ENCODE data around the gene COX6B2.

Gene COX6B2

DNA sequence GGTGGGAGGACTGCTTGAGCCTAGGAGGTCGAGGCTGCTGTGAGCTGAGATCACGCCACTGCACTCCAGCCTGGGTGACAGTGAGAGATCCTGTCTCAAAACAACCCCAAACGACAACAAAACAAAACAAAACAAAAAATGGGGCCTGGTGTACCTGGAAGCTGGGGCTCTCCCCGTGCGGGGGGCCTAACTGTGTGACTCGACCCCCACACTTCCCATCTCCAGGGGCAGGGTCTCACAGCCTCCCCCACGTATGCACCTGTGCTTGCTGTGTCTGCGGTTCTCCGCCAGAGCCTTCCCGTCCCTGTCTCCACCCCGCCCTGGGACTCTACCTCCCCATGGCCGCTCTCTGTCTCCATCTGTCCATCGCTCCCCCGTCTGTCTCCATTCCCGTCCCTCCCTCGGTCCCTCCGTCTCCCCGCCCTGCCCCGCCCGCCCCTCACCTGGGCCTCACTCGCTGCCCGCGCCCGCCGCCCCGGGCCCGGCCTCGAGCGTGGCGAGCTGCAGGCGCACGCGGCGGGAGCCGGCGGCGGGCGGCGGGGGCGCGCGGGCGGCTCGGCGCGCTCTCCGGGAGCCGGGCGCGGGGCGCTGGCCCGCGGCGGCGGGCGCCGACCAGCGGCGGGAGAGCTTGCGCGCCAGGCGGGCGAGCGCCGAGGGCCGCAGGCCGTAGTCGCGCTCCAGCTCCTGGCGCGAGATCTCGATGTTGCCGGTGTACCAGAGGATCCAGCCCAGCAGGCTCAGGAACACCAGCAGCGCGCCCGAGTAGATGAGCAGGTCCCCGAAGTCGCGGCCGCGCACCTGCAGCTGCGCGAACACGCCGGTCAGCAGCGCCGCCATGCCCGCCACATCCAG lies 29.0 kb upstream of the COX6B2 start:
- peak; percentile 65 for DNase-seq

GRCh38 chr19:55382522-55383054 lies 28.1 kb upstream of the COX6B2 start:
- no peak for DNase-seq

GRCh38 chr19:55382013-55382412 lies 27.5 kb upstream of the COX6B2 start:
- DNase-seq, result no peak

- no peak for DNase-seq
Measured at GRCh38 chr19:55379174-55379573, 24.7 kb upstream of the COX6B2 start.

DNA sequence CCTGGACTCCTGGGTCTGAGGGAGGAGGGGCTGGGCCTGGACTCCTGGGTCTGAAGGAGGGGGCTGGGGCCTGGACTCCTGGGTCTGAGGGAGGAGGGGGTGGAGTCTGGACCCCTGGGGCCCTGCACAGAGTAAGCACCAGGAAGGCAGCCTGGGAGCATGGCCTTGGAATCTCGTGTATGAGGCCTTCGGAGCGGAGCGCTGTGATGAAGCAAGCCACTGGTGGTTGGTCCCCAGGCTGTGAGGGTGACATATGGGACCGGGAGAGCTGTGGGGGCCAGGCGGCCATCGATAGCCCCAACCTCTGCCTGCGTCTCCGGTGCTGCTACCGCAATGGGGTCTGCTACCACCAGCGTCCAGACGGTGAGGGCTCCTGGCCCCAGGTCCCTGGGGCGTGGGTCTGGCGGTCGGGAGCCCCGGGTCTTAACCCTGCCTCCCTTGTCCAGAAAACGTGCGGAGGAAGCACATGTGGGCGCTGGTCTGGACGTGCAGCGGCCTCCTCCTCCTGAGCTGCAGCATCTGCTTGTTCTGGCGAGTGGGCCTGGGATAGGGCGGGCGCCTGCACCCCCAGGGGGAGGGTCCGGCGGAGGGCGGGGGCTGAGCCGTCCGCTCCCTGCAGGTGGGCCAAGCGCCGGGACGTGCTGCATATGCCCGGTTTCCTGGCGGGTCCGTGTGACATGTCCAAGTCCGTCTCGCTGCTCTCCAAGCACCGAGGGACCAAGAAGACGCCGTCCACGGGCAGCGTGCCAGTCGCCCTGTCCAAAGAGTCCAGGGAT lies 23.0 kb upstream of the COX6B2 start:
- DNase-seq, result no peak

GRCh38 chr19:55376241-55376933 lies 21.9 kb upstream of the COX6B2 start, which contains the start of gene TMEM190:
TMEM190 (plus strand) TSS chr19:55376826; CDS start chr19:55376854, 28 bp downstream.
- DNase-seq, result no peak

DNA sequence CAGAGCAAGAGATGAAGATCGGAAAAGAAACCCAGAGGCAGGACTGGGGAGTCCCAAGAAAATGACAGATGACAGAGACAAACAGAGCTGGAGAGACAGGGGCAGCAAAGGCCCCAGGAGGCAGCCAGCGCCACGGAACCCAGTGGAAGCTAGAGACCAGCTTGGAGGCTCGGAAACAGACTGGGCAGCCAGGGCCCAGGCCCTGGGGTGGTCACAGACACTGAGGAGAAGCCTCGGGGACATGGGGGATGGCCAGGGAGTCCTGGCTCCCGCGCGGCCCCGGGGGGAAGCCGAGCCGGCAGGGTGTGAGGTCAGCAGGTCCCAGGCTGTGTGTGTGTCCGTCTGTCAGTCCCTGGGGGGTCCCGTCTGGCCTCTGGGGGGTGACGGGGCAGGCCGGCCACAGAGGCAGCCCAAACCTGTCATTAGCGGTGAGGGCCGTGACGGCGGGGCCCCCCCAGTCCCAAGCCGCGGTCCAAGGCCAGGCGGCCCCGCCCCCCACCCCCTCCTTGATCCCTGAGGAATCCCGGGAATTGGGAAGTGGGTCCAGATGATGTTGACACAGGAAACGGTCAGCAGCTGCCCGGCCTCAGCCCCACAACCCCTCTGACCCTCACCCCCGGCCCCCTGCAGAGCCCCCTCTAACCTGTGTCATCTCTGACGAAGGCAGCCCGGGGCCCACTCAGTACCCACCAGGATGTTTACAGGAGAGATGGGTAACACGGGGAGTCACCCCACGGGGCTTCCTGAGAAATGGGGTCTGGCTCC lies 19.7 kb upstream of the COX6B2 start:
- no peak for DNase-seq

DNA sequence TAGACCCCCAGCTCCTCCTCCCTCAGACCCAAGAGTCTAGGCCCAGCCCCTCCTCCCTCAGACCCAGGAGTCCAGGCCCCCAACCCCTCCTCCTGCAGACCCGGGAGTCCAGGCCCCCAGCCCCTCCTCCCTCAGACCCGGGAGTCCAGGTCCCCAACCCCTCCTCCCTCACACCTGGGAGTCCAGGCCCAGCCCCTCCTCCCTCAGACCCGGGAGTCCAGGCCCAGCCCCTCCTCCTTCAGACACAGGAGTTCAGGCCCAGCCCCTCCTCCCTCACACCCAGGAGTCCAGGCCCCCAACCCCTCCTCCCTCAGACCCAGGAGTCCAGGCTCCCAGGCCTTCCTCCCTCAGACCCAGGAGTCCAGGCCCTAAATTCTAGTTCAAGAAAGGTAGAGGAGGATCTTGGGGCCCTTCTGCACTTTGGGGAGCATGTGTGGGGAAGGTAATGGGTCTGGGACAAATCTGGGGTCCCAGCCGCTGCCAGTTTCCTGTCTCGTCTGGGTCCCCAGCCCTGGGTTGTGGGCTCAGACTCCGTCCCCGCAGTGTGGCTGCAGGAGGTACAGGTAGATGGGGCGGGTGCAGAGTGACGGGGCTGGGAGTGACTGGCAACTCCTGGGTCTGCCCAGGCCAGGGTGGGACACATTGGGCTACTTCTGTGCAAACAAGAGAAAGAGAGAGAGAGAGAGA lies 18.9 kb upstream of the COX6B2 start:
- DNase-seq, result no peak

DNA sequence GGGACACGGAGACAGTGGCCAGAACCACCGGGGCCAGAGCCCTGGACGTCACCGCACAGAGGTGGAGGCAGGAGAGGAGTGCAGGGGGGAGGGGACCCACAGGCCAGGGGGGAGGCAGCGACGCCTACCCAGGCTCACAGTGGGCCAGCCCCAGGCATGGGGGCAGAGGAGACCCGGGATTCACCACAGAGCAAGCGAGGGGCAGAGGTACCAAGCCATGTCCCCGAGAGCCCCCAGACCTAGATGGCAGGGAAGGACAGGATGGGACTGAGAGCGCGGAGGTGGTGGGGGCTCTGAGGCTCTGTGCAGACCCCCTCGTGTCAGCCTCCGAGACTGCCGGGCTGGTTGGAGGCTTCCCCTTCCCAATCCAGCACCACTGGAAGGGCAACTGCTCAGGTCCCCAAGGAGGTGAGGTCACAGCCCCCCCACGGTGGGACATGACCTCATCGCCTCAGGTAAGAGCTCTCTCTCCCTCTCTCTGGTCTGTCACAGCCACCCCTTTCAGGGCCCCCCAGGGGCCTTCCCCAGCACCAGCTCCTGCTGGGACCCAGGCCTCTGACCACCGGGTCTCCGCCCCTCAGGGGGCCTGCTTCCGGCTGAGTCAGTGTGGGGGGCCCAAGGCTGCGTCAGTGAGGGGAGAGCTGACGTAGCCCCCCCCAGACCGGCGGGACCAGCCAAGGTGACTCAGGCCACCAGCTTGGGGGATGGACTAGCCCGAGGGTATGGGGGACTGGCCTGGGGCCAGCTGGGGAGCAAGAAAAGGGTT lies 18.0 kb upstream of the COX6B2 start:
- no peak for DNase-seq

GRCh38 chr19:55370305-55370988 lies 15.9 kb upstream of the COX6B2 start, which contains the start of gene IL11:
IL11 (minus strand) TSS chr19:55370463; CDS start chr19:55370310, 153 bp downstream.
- no peak for DNase-seq

- no peak for DNase-seq
Measured at GRCh38 chr19:55369653-55370304, 15.3 kb upstream of the COX6B2 start.

GRCh38 chr19:55368701-55369563 lies 14.4 kb upstream of the COX6B2 start:
- peak; percentile 54 for DNase-seq

DNA sequence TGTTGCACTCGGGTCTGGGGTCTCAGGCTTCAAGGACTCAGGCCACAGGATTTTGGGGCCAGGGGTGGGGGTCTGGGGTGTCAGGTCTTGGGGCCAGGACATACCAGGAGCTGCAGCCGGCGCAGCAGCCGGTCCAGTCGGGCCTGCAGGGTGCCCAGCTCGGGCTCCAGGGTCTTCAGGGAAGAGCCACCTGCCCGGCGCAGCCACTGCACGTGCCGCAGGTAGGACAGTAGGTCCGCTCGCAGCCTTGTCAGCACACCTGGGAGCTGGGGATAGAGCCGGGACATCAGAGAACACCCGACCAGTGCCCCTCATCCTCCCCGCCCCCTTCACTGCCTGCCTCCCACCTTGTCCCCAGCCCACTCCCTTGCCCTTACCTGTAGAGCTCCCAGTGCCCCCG lies 13.6 kb upstream of the COX6B2 start:
- DNase-seq, result no peak

GRCh38 chr19:55366790-55367189 lies 12.3 kb upstream of the COX6B2 start:
- no peak for DNase-seq

DNA sequence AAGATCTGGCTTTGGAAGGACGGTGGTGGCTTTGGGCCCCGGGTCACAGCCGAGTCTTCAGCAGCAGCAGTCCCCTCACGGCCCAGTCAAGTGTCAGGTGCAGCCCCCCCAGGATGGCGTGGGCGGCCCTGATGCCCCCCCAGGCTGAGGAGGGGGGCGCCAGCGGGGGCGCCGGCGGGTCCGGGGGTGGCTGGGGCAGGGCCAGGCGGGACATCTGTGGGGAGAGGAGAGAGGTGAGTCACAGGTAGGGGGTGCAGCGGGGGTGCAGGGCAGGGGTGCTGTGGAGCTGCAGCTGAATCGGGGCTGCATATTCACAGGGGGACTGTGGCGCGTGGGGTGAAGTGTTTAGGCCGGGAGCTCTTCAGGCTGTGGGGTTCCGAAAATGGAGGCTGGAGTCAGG lies 11.4 kb upstream of the COX6B2 start:
- no peak for DNase-seq

GRCh38 chr19:55365245-55365644 lies 10.7 kb upstream of the COX6B2 start:
- no peak for DNase-seq

- DNase-seq, result no peak
Measured at GRCh38 chr19:55362990-55363716, 8.6 kb upstream of the COX6B2 start, which contains the start of gene GARIN5B. GARIN5B (minus strand) TSS chr19:55363260; CDS start chr19:55363066, 194 bp downstream.
